Prostate gland (tissue), 2 donors: ENCODE results near the gene CD83.

ENCODE experiments used
- CTCF ChIP-seq, 4 experiments: fragments of 200-600 bp in 2 of 4; fragments of 450-650 bp in 2 of 4; sonication (generic) in 2 of 4; IDR thresholded peaks; 1 replicate in 3 of 4; 2 replicates in 1 of 4; pipeline ENCODE4 v1.5.1; 2016 to 2019; ENCODE audit warnings: antibody characterized with exemption in 4 of 4, mild to moderate bottlenecking in 2 of 4, moderate library complexity in 2 of 4
- POLR2A ChIP-seq: fragments of 450-650 bp; IDR thresholded peaks from one replicate; pipeline ENCODE4 v1.6.1; 2016; ENCODE audit warnings: antibody characterized with exemption, mild to moderate bottlenecking

- TF ChIP-seq CTCF (IDR thresholded peaks at IDR 0.05) (no peak), POLR2A (no peak)
Observed at GRCh38 chr6:14182916-14183315, 65.3 kb downstream of the CD83 start.
